IMR-90 (cell line): ENCODE results near the gene GATAD2A. TPM values are rescaled to one million over a fixed set of nuclear protein-coding genes. Genes with fewer than 3 reads are reported as not detected.

Experiments
- ATAC-seq: fragments of 200-7000 bp; cut with Tn5 transposase; 2 replicates; pipeline ENCODE4 v1.9.1; 2020; ENCODE audit warnings: low read depth, mild to moderate bottlenecking, moderate library complexity
- BruUV-seq: library from RNA; stranded (reverse); fragments of 400-500 nt; replicated peaks from 2 replicates; lab custom pipeline; 2021; lab: Mats Ljungman, UMichigan
- CTCF ChIA-PET: fragments of 300-600 bp; formaldehyde crosslinking; extraction: SDS; loops from one replicate; lab custom pipeline; 2021; ENCODE audit warnings: antibody characterized with exemption; lab: Yijun Ruan, JAX
- POLR2A ChIA-PET: fragments of 300-600 bp; sonication (Branson Sonifier 250); formaldehyde crosslinking; loops from one replicate; lab custom pipeline; 2022; ENCODE audit warnings: antibody characterized with exemption; ENCODE audit not compliant: unreplicated experiment; lab: Charles Lee
- DNase-seq: peaks from one replicate; pipeline ENCODE4 v3.0.0; 2013
- H2AFZ ChIP-seq: replicated peaks from 2 replicates; pipeline ENCODE3; 2013; ENCODE audit warnings: low read length, mild to moderate bottlenecking; ENCODE audit not compliant: poor library complexity
- H2AK5ac ChIP-seq: 2 replicates; pipeline ENCODE4 v1.6.1; 2013; ENCODE audit warnings: low read depth, low read length, inconsistent platforms
- H2AK9ac ChIP-seq: replicated peaks from 2 replicates; pipeline ENCODE3; 2013; ENCODE audit warnings: mild to moderate bottlenecking, low read depth, low read length, moderate library complexity; ENCODE audit not compliant: poor library complexity
- H2BK120ac ChIP-seq: 2 replicates; pipeline ENCODE4 v1.6.1; 2013; ENCODE audit warnings: low read depth, low read length, inconsistent platforms
- H2BK15ac ChIP-seq: 3 replicates; pipeline ENCODE4 v1.6.1; 2013; ENCODE audit warnings: low read depth, low read length, inconsistent platforms
- H2BK20ac ChIP-seq: 2 replicates; pipeline ENCODE4 v1.6.1; 2013; ENCODE audit warnings: low read depth, mild to moderate bottlenecking, inconsistent platforms, low read length, moderate library complexity
- H2BK5ac ChIP-seq: 2 replicates; pipeline ENCODE4 v1.6.1; 2013; ENCODE audit warnings: mild to moderate bottlenecking, low read depth, low read length, inconsistent platforms; ENCODE audit not compliant: poor library complexity, severe bottlenecking
- H3K14ac ChIP-seq: replicated peaks from 2 replicates; pipeline ENCODE4 v1.6.1; 2013; ENCODE audit warnings: low read depth, low read length, inconsistent platforms
- H3K18ac ChIP-seq: 2 replicates; pipeline ENCODE4 v1.6.1; 2013; ENCODE audit warnings: low read depth, low read length, control low read depth
- H3K23ac ChIP-seq: 2 replicates; pipeline ENCODE4 v1.6.1; 2013; ENCODE audit warnings: low read depth, low read length, inconsistent platforms
- H3K27ac ChIP-seq: 2 replicates; pipeline ENCODE4 v1.5.1; 2013; ENCODE audit warnings: mild to moderate bottlenecking, control low read depth, low read length; ENCODE audit not compliant: insufficient read depth
- H3K27me3 ChIP-seq: 2 replicates; pipeline ENCODE4 v1.6.1; 2013; ENCODE audit warnings: low read length; ENCODE audit not compliant: control insufficient read depth, insufficient read depth
- H3K36me3 ChIP-seq: 2 replicates; pipeline ENCODE4 v1.6.1; 2013; ENCODE audit warnings: low read length, mixed read lengths; ENCODE audit not compliant: control insufficient read depth, insufficient read depth
- H3K4ac ChIP-seq: 2 replicates; pipeline ENCODE4 v1.6.1; 2013; ENCODE audit warnings: low read depth, low read length, inconsistent platforms
- H3K4me1 ChIP-seq: 2 replicates; pipeline ENCODE4 v1.6.1; 2013; ENCODE audit warnings: low read length, mixed read lengths; ENCODE audit not compliant: control insufficient read depth, insufficient read depth
- H3K4me2 ChIP-seq: 2 replicates; pipeline ENCODE4 v1.6.1; 2013; ENCODE audit warnings: low read depth, mild to moderate bottlenecking, control low read depth, low read length, moderate library complexity
- H3K4me3 ChIP-seq: 2 replicates; pipeline ENCODE4 v1.5.1; 2013; ENCODE audit warnings: low read depth, mild to moderate bottlenecking, control low read depth, low read length, moderate library complexity; ENCODE audit not compliant: insufficient read depth
- H3K56ac ChIP-seq: 2 replicates; pipeline ENCODE4 v1.6.1; 2013; ENCODE audit warnings: low read length, inconsistent platforms; ENCODE audit not compliant: insufficient read depth; ENCODE audit errors: extremely low read depth
- H3K79me1 ChIP-seq, 2 experiments: 2 replicates each; pipeline ENCODE4 v1.6.1; 2013; ENCODE audit warnings: low read length in 2 of 2, inconsistent platforms in 1 of 2, low read depth in 1 of 2
- H3K9ac ChIP-seq: 2 replicates; pipeline ENCODE4 v1.6.1; 2013; ENCODE audit warnings: low read depth, low read length, control low read depth
- H3K9me1 ChIP-seq: 2 replicates; pipeline ENCODE4 v1.6.1; 2013; ENCODE audit warnings: low read length, inconsistent platforms; ENCODE audit not compliant: insufficient read depth
- H3K9me3 ChIP-seq: 2 replicates; pipeline ENCODE4 v1.6.1; 2013; ENCODE audit warnings: low read length; ENCODE audit not compliant: control insufficient read depth, insufficient read depth
- H4K20me1 ChIP-seq: 2 replicates; pipeline ENCODE4 v1.6.1; 2013; ENCODE audit warnings: low read length, inconsistent platforms; ENCODE audit not compliant: insufficient read depth
- H4K5ac ChIP-seq: 2 replicates; pipeline ENCODE4 v1.6.1; 2013; ENCODE audit warnings: mild to moderate bottlenecking, low read depth, low read length, control low read depth
- H4K8ac ChIP-seq, 2 experiments: 2 replicates each; pipeline ENCODE4 v1.6.1; 2013; ENCODE audit warnings: low read depth in 2 of 2, low read length in 2 of 2, control low read depth in 1 of 2, inconsistent platforms in 1 of 2
- H4K91ac ChIP-seq: 2 replicates; pipeline ENCODE4 v1.6.1; 2013; ENCODE audit warnings: low read depth, low read length, inconsistent platforms; ENCODE audit not compliant: insufficient read depth
- BHLHE40 ChIP-seq: fragments of 150-350 bp; IDR thresholded peaks from 2 replicates; pipeline ENCODE4 v1.6.1; 2016; ENCODE audit warnings: mild to moderate bottlenecking, low read depth, low read length
- FOS ChIP-seq: fragments of 150-350 bp; IDR thresholded peaks from 2 replicates; pipeline ENCODE4 v1.6.1; 2016; ENCODE audit warnings: low read depth, low read length
- NFE2L2 ChIP-seq: fragments of 150-350 bp; IDR thresholded peaks from 2 replicates; pipeline ENCODE4 v1.6.1; 2016; ENCODE audit warnings: low read depth, mild to moderate bottlenecking, low read length
- RFX5 ChIP-seq: IDR thresholded peaks from 2 replicates; pipeline ENCODE4 v1.8.0; 2012; ENCODE audit warnings: low read depth, mild to moderate bottlenecking, low read length, moderate library complexity
- WGBS, 2 experiments: methylation state at CpG; one replicate each; pipeline versions ENCODE4 v1.1.5 to v1.1.7; 2013; ENCODE audit warnings: missing lambda C conversion rate in 2 of 2; ENCODE audit not compliant: insufficient read length in 1 of 2; ENCODE audit errors: extremely low coverage in 2 of 2; 5-methylcytosine and 5-hydroxymethylcytosine counted together
- dilution Hi-C: fragments of 300-500 bp; cut with HindIII; formaldehyde crosslinking; loops from one replicate; pipeline ENCODE4 v1.14.3; 2018; ENCODE audit warnings: low sequenced_read_pairs; ENCODE audit not compliant: unreplicated experiment
- in situ Hi-C: fragments of 300-500 bp; cut with MboI; formaldehyde crosslinking; loops from 3 replicates; pipeline ENCODE4 v1.14.3; 2019; ENCODE audit warnings: low sequenced_read_pairs, inconsistent platforms, mixed read lengths
- intact Hi-C: fragments of 100-400 bp; cut with micrococcal nuclease; formaldehyde crosslinking; loops from 2 replicates; pipeline ENCODE4 v1.10.0; 2022
- polyA plus RNA-seq, 3 experiments: library from polyadenylated mRNA; depleted of rRNA; stranded (reverse); fragments of >200 nt; gene quantifications; 2 replicates each; pipeline ENCODE4 v1.2.3, GENCODE V29; 2012; ENCODE audit warnings: low replicate concordance in 1 of 3
- total RNA-seq: library from RNA; depleted of rRNA; stranded (reverse); fragments of >200 nt; gene quantifications from 2 replicates; pipeline ENCODE4 v1.2.3, GENCODE V29; 2012

GATAD2A gene
- total and polyA plus RNA-seq, 2 of the 4 experiments (the other 2 are of a cell fraction): 23.5 to 33.2 TPM

DNA sequence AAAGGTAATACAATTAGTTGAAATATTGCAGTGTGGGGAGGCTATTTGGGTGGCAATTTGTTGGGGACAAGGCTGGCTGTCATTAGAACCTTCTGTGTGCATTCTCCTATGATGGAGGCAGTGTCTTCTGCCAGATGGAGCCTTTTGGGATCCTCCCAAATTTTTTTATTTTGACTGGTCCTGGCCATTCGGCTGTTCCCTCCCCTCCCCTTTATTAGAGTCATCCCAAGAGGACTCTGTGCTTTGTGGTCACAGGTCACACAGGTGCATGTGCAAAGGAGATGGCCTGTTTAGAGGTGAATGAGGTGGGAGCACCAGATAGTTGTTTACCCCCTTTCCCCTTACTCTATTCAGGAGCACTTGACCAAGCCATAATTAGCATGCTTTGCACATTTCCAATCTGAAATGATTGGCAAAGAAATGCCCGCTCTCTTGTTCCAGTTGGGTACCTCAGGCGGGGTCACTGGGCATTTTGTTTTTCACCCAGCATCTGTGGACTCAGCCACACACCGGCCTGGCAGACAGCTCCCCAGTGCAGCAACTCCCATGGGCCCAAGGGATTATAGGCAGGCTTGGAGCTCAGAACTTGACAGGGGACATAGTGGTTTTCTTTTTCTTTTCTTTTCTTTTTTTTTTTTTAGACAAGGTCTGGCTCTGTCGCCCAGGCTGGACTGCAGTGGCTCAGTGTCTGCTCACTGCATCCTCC, 19.8 kb downstream of the GATAD2A start:
- CTCF ChIA-PET: no interaction called here
- Histone ChIP-seq H3K56ac (no peak overlapping the region), H3K14ac (no peak overlapping the region), H3K23ac (no peak overlapping the region), H4K8ac (no peak overlapping the region), H3K27ac (no peak overlapping the region), H4K91ac (no peak overlapping the region), H3K79me1 (peaks cover 3 to 88% of the 10 kb centered on the region in 2 experiments; a peak in 2 of 4 replicates), H2AK9ac (no peak overlapping the region), H3K4me2 (no peak overlapping the region), H4K20me1 (peaks cover 97% of the 10 kb centered on the region), H2AFZ (no peak overlapping the region), H3K9me1 (peaks cover 42% of the 10 kb centered on the region), H3K4ac (no peak overlapping the region), H3K9ac (no peak overlapping the region), H3K4me3 (no peak overlapping the region), H3K4me1 (no peaks in the 10 kb centered on the region), H2BK120ac (no peak overlapping the region), H2BK20ac (no peak overlapping the region), H2BK15ac (no peak overlapping the region), H4K5ac (no peak overlapping the region), H3K18ac (no peak overlapping the region), H2AK5ac (no peak overlapping the region), H3K27me3 (no peaks in the 10 kb centered on the region), H2BK5ac (no peak overlapping the region), H3K9me3 (no peaks in the 10 kb centered on the region), H3K36me3 (no peaks in the 10 kb centered on the region)
- no peak for TF ChIP-seq BHLHE40
- TF ChIP-seq NFE2L2: no peak
- TF ChIP-seq RFX5: no peak
- no peak for TF ChIP-seq FOS
- intact Hi-C loops: no loop called here
- DNase-seq (no peak), ATAC-seq (no peak)
- in situ Hi-C loops: no loop called here
- 90% methylated on average over 2 of the region's 5 CpGs; no CpG with 5 or more reads in 1 of the 2 experiments for WGBS, 2 experiments
- BruUV-seq: no TSS peak
- dilution Hi-C loops: no loop called here
- POLR2A ChIA-PET: no interaction called here
